Activated gamma-delta T cell treated with anti-CD3 and anti-CD28 coated beads, Interleukin-2, amount 50 U/mL, for 16 hours (primary cell): Measurements from ENCODE around the gene GRN.
"Not testable (repeated sequence)": the region's sequence is repeated elsewhere in the genome, so short reads cannot be mapped to it uniquely, and the experiment has no call there.

ENCODE experiments used
- DNase-seq: peaks from one replicate; pipeline ENCODE4 v3.0.0-alpha.2; 2020; ENCODE audit warnings: low read depth

The GRN gene

GRCh38 chr17:44361292-44362260, 16.5 kb downstream of the GRN start:
- no peak for DNase-seq

GRCh38 chr17:44362459-44362948, 17.4 kb downstream of the GRN start:
- no peak for DNase-seq

GRCh38 chr17:44362949-44363612, 18.0 kb downstream of the GRN start:
- no peak for DNase-seq

DNA sequence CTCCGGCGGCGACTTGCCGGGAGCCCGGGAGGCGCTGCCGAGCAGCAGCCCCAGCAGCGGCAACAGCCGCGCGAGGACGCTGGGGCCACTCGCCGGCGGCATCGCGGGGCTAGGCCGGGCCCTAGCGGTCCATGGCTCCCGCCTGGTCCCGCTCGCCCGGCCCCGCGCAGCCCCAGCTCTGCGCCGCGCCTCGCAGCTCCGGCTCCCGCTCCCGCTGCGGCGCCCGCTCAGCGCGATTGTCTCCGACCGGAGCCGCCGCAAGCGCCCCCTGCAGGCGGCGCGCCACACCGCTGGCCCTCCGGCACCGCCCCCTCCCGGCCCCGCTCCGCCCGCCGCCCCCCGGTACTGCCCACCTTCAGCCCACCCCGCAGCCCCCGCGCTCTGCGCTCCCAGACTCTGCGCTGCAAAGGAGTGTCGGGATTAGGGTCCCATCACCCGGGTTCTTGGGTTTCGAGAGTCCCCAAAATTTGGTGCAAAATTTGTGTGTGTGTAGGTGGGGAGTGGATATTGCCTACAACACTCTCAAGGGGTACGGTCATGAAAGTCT, 18.6 kb downstream of the GRN start, which contains the start of gene FAM171A2:
Gene FAM171A2, minus strand, starts transcription at position 241 of the 547 bp plus-strand sequence. Its CDS starts 139 bp downstream, at position 102.
- DNase-seq = peak; percentile 43

GRCh38 chr17:44365051-44365450, 19.9 kb downstream of the GRN start:
- not testable (repeated sequence) for DNase-seq

DNA sequence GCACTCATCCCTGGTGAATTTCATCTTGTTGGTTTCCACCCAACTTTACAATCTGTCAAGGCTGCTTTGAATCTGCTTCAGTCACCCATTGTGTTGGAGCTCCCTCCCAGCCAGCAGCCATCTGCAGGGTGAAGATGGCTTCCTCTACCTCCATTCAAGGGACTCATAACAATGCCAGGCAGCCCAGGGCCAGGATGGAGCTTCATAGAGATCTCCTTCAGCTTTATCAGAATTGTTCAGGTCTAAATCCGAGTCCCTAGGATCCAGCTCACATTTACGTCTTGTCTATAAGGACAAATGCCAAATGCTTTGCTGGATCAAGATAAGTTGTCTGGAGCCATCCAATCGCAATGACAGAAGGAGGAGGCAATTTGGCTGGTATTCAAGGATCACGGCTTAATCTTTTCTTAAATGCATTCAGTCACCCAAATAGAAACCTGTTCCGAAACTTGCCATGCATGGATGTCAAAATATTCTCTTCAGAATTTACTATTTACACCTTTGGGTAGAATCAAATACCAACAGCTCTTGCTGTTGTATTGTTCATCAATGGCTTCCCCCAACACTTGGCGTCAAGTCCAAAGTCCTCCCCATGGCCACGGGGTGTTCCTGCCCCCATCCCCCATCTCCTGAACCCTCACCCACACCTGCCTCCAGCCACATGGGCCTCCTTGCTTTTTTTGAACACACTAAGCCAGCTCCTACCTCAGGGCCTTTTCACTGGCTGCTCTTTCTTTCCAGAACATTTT, 22.3 kb downstream of the GRN start:
- no peak for DNase-seq

DNA sequence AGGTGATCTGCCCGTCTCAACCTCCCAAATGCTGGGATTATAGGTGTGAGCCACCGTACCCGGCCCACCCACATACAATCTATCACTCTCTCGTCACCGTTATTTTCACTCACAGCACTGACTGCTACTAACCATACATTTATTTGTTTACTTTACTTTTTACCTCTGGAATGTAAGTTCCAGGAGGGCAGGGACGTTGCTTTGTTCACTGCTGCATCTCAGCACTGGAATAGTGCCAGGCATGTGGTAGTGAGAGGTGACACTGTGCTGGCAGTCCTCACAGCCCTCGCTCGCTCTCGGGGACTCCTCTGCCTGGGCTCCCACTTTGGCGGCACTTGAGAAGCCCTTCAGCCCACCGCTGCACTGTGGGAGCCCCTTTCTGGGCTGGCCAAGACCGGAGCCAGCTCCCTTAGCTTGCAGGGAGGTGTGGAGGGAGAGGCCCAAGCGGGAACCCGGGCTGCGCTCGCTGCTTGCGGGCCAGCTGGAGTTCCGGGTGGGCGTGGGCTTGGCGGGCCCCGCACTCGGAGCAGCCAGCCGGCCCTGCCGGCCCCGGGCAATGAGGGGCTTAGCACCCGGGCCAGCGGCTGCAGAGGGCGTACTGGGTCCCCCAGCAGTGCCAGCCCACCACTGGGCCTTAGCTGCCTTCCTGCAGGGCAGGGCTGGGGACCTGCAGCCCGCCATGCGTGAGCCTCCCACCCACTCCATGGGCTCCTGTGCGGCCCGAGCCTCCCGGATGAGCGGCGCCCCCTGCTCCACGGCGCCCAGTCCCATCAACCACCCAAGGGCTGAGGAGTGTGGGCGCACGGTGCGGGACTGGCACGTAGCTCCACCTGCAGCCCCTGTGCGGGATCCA, 23.5 kb downstream of the GRN start:
- not testable (repeated sequence) for DNase-seq

GRCh38 chr17:44369414-44370023, 24.4 kb downstream of the GRN start:
- DNase-seq = not testable (repeated sequence)

- DNase-seq = no peak
Observed at GRCh38 chr17:44372036-44372435, 26.9 kb downstream of the GRN start.

GRCh38 chr17:44374306-44375195, 29.4 kb downstream of the GRN start:
- no peak for DNase-seq

- no peak for DNase-seq
Observed at GRCh38 chr17:44375196-44376017, 30.3 kb downstream of the GRN start.

- DNase-seq = no peak
Observed at GRCh38 chr17:44376124-44376523, 31.0 kb downstream of the GRN start.

- no peak for DNase-seq
Observed at GRCh38 chr17:44376779-44377178, 31.7 kb downstream of the GRN start.

GRCh38 chr17:44378171-44378705, 33.1 kb downstream of the GRN start:
- no peak for DNase-seq

GRCh38 chr17:44379887-44380286, 34.8 kb downstream of the GRN start:
- DNase-seq = no peak

- no peak for DNase-seq
Observed at GRCh38 chr17:44380767-44381166, 35.7 kb downstream of the GRN start.

GRCh38 chr17:44381810-44382305, 36.8 kb downstream of the GRN start:
- no peak for DNase-seq

- no peak for DNase-seq
Observed at GRCh38 chr17:44382917-44383316, 37.8 kb downstream of the GRN start.
